HG02885 (cell line): ENCODE measurements around the gene NCCRP1.

Experiments
- ATAC-seq: cut with Tn5 transposase; IDR thresholded peaks from one replicate; pipeline ENCODE4 v1.9.1; 2021; ENCODE audit warnings: mild to moderate bottlenecking; ENCODE audit not compliant: unreplicated experiment, poor library complexity

The NCCRP1 gene

GRCh38 chr19:39196860-39197562 is at the start of gene NCCRP1:
NCCRP1 (plus strand) TSS chr19:39196964; CDS start chr19:39196983, 19 bp downstream.
- ATAC-seq, result no peak

- ATAC-seq, result no peak
These were observed 49.3 kb upstream of the NCCRP1 start for GRCh38 chr19:39147480-39147879.

- ATAC-seq, result no peak
These were observed 47.7 kb upstream of the NCCRP1 start for GRCh38 chr19:39148939-39149529.

GRCh38 chr19:39150235-39150634 is 46.5 kb upstream of the NCCRP1 start:
- ATAC-seq, result no peak

GRCh38 chr19:39150807-39151600 is 45.8 kb upstream of the NCCRP1 start:
- no peak for ATAC-seq

GRCh38 chr19:39152066-39152465 is 44.7 kb upstream of the NCCRP1 start:
- ATAC-seq, result no peak

- ATAC-seq, result no peak
These were observed 42.6 kb upstream of the NCCRP1 start for GRCh38 chr19:39154100-39154628.

- no peak for ATAC-seq
These were observed 42.1 kb upstream of the NCCRP1 start for GRCh38 chr19:39154629-39155100.

- ATAC-seq, result no peak
These were observed 41.6 kb upstream of the NCCRP1 start for GRCh38 chr19:39155114-39155700.

GRCh38 chr19:39155741-39156140 is 41.0 kb upstream of the NCCRP1 start:
- no peak for ATAC-seq

- no peak for ATAC-seq
These were observed 40.2 kb upstream of the NCCRP1 start for GRCh38 chr19:39156326-39157230.

- ATAC-seq, result no peak
These were observed 39.3 kb upstream of the NCCRP1 start for GRCh38 chr19:39157275-39157996.

- no peak for ATAC-seq
These were observed 38.8 kb upstream of the NCCRP1 start for GRCh38 chr19:39157997-39158389.

- ATAC-seq, result no peak
These were observed 38.0 kb upstream of the NCCRP1 start for GRCh38 chr19:39158646-39159260.

GRCh38 chr19:39160523-39160861 is 36.3 kb upstream of the NCCRP1 start:
- no peak for ATAC-seq

GRCh38 chr19:39160889-39161672 is 35.7 kb upstream of the NCCRP1 start:
- no peak for ATAC-seq

GRCh38 chr19:39162441-39163043 is 34.2 kb upstream of the NCCRP1 start:
- ATAC-seq, result no peak
